HG03520 (cell line): Measurements from ENCODE around the gene GJB6.

Experiments used
- ATAC-seq: cut with Tn5 transposase; IDR thresholded peaks from one replicate; pipeline ENCODE4 v1.9.1; 2021; ENCODE audit warnings: mild to moderate bottlenecking, moderate library complexity; ENCODE audit not compliant: unreplicated experiment

The GJB6 gene

GRCh38 chr13:20190481-20191310, 41.4 kb downstream of the GJB6 start:
- ATAC-seq: no peak

GRCh38 chr13:20190076-20190475, 42.0 kb downstream of the GJB6 start:
- ATAC-seq: no peak

- no peak for ATAC-seq
Measured at GRCh38 chr13:20188667-20189553, 43.2 kb downstream of the GJB6 start.

- no peak for ATAC-seq
Measured at GRCh38 chr13:20186771-20187170, 45.3 kb downstream of the GJB6 start.

GRCh38 chr13:20185366-20186056, 46.6 kb downstream of the GJB6 start:
- no peak for ATAC-seq

GRCh38 chr13:20182231-20182846, 49.8 kb downstream of the GJB6 start:
- ATAC-seq: no peak

- ATAC-seq: no peak
Measured at GRCh38 chr13:20181188-20181587, 50.9 kb downstream of the GJB6 start.

- no peak for ATAC-seq
Measured at GRCh38 chr13:20178156-20178555, 54.0 kb downstream of the GJB6 start.

- no peak for ATAC-seq
Measured at GRCh38 chr13:20177049-20177831, 54.9 kb downstream of the GJB6 start.

GRCh38 chr13:20175907-20176652, 56.0 kb downstream of the GJB6 start:
- ATAC-seq: no peak

GRCh38 chr13:20175406-20175794, 56.7 kb downstream of the GJB6 start:
- no peak for ATAC-seq

GRCh38 chr13:20174656-20175405, 57.3 kb downstream of the GJB6 start:
- ATAC-seq: peak; percentile 95

GRCh38 chr13:20173116-20173746, 58.9 kb downstream of the GJB6 start:
- ATAC-seq: no peak
